GM19240 (cell line): ENCODE data around the gene FOSB.
"Not testable (repeated sequence)": the region's sequence is repeated elsewhere in the genome, so short reads cannot be mapped to it uniquely, and the experiment has no call there.

Experiments used
- DNase-seq: peaks from one replicate; pipeline ENCODE4 v3.0.0; 2011; ENCODE audit warnings: low spot score; ENCODE audit not compliant: insufficient read length

The FOSB gene

DNA sequence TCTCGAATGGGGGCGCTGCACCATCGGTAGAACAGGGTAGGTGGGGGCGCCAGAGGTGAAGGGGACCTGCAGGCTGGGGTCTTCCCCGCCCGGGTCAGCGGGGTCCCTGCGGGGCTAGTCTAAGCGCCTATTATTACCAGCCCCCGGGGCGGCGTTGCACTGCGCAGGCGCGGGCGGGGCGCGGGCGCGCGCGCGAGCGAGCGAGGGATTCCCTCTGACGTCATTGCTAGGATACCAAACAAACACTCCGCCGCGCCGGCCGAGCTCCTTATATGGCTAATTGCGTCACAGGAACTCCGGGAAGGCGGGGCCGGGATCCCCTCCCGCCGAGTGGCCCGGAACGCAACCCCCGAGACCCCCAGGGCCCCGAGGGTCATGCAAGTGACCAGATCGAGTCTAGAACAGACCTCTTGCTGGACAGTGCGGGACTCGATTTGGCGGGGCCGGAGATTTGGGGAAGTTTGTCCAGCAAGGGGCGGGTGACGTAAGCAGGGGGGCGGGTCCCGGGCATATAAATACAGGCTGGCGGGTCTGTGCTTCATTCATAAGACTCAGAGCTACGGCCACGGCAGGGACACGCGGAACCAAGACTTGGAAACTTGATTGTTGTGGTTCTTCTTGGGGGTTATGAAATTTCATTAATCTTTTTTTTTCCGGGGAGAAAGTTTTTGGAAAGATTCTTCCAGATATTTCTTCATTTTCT, at the start of gene FOSB:
FOSB (plus strand) TSS at position 541 of the 703 bp plus-strand sequence. CDS start 591 bp downstream, outside the sequence.
- peak; percentile 70 for DNase-seq

DNA sequence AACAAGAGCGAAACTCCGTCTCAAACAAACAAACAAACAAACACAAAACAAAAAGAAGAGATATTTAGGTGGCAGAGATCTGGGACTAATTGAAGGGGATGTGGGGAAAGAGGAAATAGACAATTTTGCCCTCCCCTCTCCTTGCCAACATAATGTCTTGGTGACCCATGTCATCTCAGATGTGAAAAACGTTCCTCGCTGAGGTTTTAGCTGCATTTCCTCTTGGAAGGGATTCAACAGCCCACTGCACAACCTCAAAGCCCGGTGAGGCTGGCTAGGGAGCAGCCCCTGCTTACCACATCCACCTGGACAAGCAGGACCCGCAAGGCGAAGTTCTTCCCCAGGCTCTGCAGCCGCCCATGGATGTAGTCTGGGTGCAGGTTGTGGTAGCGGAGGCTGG, 49.0 kb upstream of the FOSB start:
- no peak for DNase-seq

DNA sequence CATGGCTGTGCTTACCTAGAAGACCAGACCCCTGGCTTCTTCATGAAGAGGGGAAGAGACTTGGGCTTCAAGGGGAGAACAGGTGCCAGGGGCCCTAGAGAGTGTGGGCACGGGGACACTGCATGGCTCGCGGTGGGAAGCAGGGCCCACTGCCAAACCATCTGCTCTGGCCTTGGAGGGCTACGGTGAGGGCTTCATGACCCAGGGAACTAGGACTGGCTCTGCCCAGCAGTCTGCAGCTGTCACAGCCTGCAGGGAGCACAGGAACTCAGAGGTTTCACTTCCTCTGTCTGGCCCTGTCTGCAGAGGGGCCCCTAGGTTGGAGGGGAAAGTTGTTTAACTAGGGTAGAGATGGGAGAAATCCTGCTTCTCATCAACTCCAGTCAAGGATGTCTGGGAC, 48.4 kb upstream of the FOSB start:
- peak; percentile 72 for DNase-seq

DNA sequence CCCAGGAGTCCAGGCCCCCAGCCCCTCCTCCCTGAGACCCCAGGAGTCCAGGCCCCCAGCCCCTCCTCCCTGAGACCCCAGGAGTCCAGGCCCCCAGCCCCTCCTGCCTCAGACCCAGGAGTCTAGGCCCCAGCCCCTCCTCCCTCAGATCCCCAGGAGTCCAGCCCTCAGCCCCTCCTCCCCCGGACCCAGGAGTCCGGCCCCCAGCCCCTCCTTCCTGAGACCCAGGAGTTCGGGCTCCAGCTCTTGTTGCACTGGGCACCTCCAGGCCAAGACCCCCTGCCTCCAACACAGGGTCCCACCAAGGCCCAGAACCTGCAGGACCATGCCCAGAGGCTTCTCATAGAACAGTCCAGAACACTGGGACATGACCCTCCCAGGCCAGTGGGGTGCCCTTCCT, 47.9 kb upstream of the FOSB start:
- DNase-seq: no peak

DNA sequence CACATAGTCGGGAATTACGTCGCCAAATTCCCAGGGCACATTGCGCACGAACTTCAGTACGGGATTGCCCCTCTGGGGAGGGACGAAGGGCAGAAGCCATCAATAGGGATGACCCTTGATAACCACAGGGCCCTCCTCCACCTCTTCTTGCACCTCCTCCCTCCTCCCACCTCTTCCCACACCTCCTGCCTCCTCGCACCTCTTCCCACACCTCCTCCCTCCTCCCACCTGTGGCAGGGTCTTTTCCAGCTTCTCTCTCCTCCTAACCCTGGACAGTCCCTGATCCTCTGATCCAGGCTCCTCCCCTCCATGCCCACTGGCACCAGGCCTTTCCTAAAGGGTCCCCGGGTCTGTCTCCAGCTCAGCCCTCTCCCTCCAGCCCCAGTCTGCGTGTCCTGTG, 47.4 kb upstream of the FOSB start:
- DNase-seq: no peak

DNA sequence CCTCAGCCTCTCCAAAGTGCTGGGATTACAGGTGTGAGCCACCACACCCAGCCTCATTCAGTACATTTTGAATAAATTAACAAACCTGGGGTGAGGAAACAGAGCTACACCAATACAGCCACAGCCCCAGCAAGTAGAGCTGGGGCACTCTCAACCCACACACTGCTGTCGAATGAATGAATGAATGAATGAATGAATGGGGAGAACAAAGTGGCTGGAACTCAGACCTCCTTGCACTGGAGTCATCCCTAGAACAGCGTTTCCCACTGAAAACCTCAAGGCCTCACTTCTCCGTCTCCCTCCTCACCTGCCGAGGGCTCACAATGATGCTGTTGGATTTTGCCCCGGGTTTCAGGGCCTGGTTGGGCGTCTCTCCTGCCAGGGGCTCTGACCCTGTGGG, 46.9 kb upstream of the FOSB start:
- no peak for DNase-seq

DNA sequence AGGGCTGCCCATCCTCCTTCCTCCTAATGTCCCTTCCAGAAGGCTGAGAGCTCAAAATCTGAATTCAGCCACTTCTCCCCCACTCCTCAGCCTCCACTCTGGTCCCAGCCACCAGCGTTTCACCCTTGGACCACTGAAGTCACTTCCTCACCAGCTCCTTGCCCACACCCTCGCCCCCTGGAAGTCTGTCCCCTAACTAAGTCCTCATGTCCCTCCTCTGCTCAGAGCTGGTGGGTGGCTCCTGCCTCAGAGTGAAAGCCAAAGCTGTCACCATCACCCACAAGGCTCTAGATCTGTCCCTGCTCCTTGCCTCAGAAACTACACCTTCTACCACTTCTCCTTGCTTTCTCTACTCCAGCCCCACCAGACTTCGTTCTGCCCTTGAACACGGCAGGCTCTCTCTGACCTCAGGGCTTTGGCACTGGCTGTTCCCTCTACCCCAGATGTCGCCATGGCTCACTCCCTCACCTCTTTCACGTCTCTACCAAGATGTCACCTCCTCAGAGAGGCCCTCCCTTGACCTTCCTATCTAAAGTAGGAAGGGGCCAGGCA, 45.8 kb upstream of the FOSB start:
- DNase-seq: no peak

DNA sequence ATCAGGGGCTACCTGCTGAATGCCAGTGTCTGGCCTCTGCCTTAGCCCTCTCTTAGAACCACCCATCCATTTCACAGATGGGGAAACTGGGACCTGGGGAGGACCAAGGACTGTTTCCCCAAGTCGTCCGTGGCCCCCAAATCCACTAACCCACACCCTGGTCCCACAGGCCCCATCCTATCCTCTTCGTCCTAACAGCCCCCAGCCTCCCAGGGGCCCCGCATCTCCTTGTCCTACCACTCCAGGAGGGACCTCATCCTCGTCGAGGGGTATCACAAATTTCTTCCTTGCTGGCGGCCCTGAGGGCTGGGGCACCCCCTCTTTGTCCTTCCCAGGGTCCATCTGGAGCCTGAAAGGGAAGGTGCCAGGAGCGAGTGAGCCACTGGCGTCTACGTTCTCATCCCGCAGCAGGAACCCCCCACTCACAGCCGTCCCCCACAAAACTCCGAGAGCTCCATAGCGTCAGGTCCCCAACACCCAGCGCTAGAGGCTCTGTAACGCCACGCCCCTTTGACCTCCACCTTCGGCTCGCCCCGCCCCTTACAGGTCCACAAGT, 44.7 kb upstream of the FOSB start:
- DNase-seq: no peak

DNA sequence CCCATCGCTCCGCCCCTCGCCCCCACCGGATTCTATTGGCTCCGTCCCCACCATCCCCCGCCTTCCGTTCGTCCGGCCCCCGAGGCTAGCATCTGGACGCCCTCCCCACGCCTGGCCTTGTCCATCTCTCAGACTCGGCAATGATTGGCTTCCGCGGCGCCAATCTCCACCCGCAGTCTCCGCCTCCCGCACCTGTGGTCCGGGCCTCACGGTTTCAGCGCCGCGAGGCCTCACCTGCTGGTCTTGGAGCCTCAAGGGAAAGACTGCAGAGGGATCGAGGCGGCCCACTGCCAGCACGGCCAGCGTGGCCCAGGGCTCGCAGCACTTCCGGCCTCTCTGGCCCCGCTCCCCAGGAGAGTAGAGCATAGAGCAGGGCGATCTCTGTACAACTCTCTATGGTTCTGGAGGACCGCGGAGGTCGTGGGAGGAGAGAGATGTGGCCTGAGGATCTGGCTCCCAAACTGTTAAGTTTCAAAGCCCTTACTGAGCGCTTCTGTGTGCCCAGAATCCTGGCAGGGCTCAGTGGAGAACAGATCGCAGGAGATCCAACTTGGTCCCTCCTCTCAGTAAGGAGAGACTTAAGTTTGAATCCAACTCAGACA, 44.1 kb upstream of the FOSB start, which contains the start of gene ERCC1:
ERCC1 (minus strand) TSS at position 329 of the 602 bp plus-strand sequence. CDS start 543 bp downstream, outside the sequence.
- peak; percentile 95 for DNase-seq

DNA sequence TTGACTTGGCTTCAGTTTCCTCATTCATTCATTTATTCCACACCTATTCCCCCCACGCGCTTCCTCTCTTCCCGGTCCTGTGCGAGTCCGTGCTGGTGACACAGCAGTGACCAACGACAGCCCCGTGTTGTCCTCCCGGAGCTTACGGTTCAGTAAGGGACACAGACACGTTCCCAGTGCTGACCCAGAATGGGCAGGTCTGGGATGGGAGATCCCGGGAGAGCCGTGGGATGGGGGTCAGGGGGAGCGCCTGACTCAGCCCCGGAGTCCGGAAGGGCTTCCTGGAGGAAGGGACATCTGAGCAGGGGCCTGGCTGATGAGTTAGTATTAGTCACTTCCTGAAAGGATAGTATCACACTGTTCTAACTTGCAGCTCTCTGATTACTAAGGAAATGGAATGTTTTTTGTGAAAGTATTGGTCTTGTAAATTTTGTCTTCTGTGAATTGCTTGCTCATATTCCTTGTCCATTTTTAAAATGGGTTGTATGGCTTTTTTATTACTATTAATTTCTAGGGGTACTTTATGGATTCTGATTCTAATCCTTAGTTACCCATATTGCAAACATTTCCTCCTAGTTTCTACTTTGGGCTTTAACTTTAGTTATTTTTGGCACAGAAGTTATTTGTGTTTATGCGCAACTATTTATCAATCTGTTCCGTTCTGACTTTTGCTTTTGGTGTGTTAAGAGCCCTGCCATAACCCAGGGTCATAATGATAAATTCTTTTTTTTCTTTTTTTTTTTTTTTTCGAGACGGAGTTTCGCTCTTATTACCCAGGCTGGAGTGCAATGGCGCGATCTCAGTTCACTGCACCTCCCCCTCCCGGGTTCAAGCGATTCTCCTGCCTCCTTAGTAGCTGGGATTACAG, 43.4 kb upstream of the FOSB start:
- no peak for DNase-seq

DNA sequence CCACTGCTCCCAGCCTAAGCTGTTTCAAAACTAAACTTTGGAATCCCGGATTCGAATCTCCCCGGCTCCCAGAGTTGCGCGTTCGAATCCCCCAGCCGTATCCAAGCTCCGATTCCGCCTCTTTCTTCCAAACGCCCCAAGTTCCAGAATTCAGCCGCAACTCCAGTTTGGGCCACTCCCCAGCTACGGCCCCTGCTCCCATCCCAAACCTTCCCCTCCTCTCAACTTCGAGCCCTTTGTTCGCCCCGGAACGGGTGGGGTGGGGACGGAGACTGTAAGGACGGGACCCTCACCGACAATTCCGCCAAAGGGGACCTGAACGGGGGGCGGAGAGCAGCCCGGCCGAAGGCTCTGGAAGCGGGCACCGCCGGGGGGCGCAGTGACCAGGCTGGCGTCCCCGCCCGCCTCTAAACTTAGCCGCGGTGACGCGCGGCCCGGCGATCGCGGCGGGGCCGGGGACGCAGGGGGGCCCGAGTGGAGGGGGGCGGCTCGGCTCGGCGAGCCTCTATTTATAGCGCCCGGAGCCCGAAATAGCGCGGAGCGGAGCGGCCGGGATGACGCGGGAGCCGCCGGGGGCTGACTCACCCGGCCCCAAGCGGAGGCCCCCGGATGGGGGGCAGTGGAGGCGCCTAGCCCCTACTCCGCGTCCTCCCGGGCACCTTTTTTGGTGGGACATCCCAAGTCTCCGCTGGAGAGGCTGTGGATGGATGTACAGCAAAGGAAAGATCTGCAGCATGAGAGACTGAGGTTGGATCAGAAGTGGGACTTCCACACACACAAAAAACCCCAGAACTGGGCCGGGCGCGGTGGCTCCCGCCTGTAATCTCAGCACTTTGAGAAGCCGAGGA, 39.2 kb upstream of the FOSB start:
- no peak for DNase-seq

DNA sequence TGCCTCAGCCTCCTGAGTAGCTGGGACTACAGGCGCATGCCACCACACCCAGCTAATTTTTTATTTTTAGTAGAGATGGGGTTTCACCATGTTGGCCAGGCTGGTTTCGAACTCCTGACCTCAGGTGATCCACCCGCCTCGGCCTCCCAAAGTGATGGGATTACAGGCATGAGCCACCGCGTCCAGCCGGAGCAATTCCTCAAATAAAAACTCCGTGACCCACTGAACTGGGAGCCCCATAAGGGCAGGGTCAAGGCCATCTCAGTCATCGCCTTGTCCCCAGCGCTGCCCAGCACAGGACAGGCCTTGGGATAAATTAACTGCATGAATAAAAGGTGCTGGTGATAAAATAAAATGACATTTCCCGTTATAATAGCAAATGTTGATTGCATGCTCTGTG, 37.9 kb upstream of the FOSB start:
- not testable (repeated sequence) for DNase-seq

DNA sequence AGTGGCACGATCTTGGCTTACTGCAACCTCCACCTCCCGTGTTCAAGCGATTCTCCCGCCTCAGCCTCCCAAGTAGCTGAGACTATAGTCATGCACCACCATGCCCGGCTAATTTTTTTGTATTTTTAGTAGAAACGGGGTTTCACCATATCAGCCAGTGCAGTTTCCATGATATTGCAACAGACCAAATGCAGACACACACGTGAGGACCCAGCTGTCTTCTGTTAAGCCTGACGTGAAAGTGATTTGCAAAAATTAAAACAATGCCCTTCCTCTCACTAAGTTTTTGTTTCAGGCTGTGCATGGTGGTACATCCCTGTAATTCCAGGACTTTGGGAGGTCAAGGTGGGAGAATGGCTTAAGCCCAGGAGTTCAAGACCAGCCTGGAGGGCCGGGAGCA, 36.8 kb upstream of the FOSB start:
- DNase-seq: not testable (repeated sequence)

DNA sequence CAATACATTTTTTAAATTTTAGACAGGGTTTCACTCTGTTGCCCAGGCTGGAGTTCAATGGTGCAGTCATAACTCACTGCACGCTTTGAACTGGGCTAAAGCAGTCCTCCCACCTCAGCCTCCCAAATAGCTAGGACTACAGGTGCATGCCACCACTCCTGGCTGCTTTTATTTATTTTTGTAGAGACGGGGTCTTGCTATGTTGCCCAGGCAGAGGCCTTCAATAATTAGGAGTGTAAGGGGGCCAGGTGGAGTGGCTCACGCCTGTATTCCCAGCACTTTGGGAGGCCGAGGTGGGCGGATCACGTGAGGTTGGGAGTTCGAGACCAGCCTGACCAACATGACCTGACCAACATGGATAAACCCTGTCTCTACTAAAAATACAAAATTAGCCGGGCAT, 35.3 kb upstream of the FOSB start:
- not testable (repeated sequence) for DNase-seq

DNA sequence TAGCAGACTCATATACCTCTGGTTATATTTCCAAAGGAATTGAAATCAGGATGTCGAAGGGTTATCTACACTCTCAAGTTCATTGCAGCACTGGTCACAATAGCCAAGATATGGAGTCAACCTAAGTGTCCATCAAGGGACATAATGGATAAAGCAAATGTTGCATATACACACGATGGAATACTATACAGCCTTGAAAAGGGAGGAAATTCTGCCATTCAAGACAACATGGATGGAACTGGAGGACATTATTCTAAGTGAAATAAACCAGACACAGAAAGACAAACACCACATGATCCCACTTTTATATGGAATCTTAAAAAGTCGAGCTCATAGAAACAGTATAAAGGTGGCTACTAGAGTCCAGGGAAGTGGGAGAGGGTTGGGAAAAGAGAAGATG, 30.5 kb upstream of the FOSB start:
- DNase-seq: no peak

DNA sequence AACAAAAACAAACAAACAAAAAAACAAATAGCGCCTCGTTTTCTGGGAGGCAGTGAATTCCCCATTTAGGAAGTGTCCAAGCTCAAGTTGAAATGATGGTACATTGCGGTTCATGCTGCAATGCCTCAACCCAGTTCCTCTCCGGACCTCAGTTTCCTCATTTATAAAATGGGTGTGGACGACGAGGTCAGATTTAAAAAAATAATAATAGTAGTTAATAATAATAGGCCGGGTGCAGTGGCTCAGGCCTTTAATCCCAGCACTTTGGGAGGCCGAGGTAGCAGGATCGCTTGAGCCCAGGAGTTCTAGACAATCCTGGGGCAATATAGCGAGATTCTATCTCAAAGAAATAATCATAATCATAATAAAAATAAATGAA, 28.6 kb upstream of the FOSB start:
- no peak for DNase-seq

DNA sequence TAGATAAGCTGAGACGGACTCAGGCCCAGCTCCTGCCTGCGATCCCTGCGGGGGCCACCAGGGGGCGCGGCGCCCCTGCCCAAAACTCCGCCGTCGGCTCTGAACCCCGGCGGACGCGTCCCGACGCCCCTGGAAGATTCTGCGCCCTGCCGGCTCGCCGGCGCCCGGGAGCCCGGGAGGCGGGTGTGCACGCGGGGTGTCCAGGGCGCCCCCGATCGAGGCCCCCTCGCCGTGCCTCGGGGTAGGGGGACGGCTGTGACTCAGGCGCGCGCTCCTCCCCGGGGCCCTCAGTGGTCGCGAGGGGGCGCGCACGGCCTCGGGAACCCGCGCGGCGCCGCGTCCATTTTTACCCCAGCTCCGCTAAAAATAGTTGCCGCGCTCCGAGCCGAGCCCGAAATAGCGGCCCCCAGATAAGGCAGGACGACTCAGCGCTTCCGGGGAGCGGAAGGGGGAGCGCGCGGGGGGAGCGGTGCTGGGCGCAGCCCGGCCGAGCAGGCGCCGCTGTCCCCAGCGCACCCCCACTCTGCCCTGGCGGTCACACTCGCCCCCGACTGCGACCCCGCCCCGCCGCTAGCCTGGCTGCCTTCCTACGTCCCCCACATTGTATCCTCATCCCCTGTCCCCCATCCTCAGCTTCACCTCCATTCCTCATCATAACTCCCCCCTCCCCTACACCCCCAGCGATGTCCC, 28.1 kb upstream of the FOSB start:
- DNase-seq: peak; percentile 78

DNA sequence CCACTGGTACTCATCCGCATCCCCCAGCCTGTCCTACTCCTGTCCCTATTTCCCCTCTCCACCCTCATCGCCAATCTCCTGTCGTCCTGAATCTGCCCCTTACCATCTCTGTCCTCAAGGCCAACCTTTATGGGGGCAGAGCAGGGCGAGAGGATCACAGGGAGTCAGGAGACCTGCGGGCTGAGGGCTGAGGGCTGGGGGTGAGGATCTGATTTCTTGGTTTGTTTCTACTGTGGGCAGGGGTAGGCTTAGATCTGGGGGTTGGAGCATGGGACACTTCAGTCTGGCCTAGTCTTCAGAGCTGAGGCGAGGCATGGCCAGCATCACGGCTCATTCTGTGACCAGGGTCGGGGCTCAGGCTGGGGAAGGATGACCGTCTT, 27.5 kb upstream of the FOSB start:
- no peak for DNase-seq

DNA sequence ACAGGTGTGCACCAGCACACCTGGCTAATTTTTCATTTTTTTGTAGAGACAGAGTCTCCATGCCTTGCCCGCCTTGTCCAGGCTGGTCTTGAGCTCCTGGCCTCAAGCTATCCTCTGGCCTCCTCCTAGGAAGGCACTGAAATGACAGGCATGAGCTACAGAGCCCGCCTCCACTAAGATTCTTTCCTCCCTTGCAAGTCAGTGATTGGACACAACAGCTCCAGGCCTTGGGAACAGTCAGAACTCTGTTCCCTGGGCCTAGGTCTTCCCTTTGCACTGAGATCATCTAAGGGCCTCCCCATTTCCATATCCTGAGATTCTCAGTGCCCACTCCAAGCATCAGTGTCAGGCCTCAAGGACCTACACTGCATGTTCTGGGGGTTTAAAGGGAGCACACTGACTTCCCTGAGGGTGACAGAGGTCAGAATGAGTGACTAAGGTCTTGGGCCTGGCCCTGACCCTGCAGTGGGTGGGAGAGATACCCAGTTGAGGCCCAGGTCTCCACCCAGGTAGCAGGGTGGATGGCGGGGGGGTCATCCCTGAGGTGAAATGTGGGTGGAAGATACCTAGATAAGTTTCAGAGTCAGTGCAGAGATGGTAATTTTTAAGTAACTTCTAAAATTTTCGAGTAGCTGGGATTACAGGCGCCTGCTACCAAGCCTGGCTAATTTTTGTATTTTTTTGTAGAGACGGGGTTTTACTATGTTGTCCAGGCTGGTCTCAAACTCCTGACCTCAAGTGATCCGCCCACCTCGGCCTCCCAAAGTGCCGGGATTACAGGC, 26.7 kb upstream of the FOSB start:
- no peak for DNase-seq
